Smooth muscle cell (in vitro differentiated cells): ENCODE results near the gene GCH1. TPM values are rescaled to one million over a fixed set of nuclear protein-coding genes. Genes with fewer than 3 reads are reported as not detected.

Experiments used
- DNase-seq: peaks from one replicate; lab custom pipeline; 2025; ENCODE audit not compliant: unreplicated experiment; lab: John Stamatoyannopoulos, UW
- H2AFZ ChIP-seq: fragments of 200-600 bp; sonication (generic); 2 replicates; pipeline ENCODE4 v1.6.0; 2016; ENCODE audit warnings: antibody characterized with exemption, low read depth, mild to moderate bottlenecking
- H3F3A ChIP-seq: fragments of 200-600 bp; sonication (generic); 2 replicates; pipeline ENCODE4 v1.6.0; 2017; ENCODE audit warnings: antibody characterized with exemption, low read depth
- H3K27ac ChIP-seq: fragments of 200-600 bp; sonication (generic); 2 replicates; pipeline ENCODE4 v1.5.1; 2016; ENCODE audit warnings: low read depth, mild to moderate bottlenecking
- H3K27me3 ChIP-seq: fragments of 200-600 bp; sonication (generic); 2 replicates; pipeline ENCODE4 v1.6.1; 2016; ENCODE audit warnings: low read depth, mild to moderate bottlenecking
- H3K36me3 ChIP-seq: fragments of 200-600 bp; sonication (generic); 2 replicates; pipeline ENCODE4 v1.5.1; 2016; ENCODE audit warnings: low read depth
- H3K4me1 ChIP-seq: fragments of 200-600 bp; sonication (generic); 2 replicates; pipeline ENCODE4 v1.5.1; 2016; ENCODE audit warnings: low read depth
- H3K4me2 ChIP-seq: fragments of 200-600 bp; sonication (generic); 2 replicates; pipeline ENCODE4 v1.6.0; 2016; ENCODE audit warnings: mild to moderate bottlenecking
- H3K4me3 ChIP-seq: fragments of 200-600 bp; sonication (generic); 2 replicates; pipeline ENCODE4 v1.5.1; 2016; ENCODE audit warnings: mild to moderate bottlenecking
- H3K79me2 ChIP-seq: fragments of 200-600 bp; sonication (generic); 2 replicates; pipeline ENCODE4 v1.6.0; 2016; ENCODE audit warnings: low read depth, mild to moderate bottlenecking
- H3K9ac ChIP-seq: fragments of 200-600 bp; sonication (generic); 2 replicates; pipeline ENCODE4 v1.6.0; 2016; ENCODE audit warnings: low read depth
- H3K9me3 ChIP-seq: fragments of 200-600 bp; sonication (generic); replicated peaks from 2 replicates; pipeline ENCODE4 v1.5.1; 2016; ENCODE audit warnings: low read depth
- H4K20me1 ChIP-seq: fragments of 200-600 bp; sonication (generic); 2 replicates; pipeline ENCODE4 v1.6.0; 2016; ENCODE audit warnings: low read depth
- CTCF ChIP-seq: fragments of 200-600 bp; sonication (generic); IDR thresholded peaks from 2 replicates; pipeline ENCODE4 v1.5.1; 2017; ENCODE audit warnings: borderline replicate concordance, mild to moderate bottlenecking, antibody characterized with exemption; ENCODE audit not compliant: insufficient read depth, poor library complexity, severe bottlenecking
- WGBS: methylation state at CpG from one replicate; pipeline ENCODE4 v1.1.7; 2016; ENCODE audit warnings: low lambda C conversion rate; 5-methylcytosine and 5-hydroxymethylcytosine counted together
- polyA plus RNA-seq: library from polyadenylated mRNA; unstranded; fragments of >200 nt; fragmentation: Nextera tagmentation; extraction: Ambion mirVana; gene quantifications from 2 replicates; pipeline ENCODE4 v1.2.1, GENCODE V29; 2016
- total RNA-seq: library from RNA; depleted of rRNA; stranded (reverse); fragments of >200 nt; gene quantifications from 2 replicates; pipeline ENCODE4 v1.2.3, GENCODE V29; 2014

The GCH1 gene
- total and polyA plus RNA-seq, 2 experiments from 2014 or later = 0.70 to 2.1 TPM

- Histone ChIP-seq H3K27me3 (no peaks in the 10 kb centered on the region), H3K4me1 (peaks cover 18% of the 10 kb centered on the region), H3K79me2 (no peaks in the 10 kb centered on the region), H3K36me3 (no peaks in the 10 kb centered on the region), H4K20me1 (no peaks in the 10 kb centered on the region), H3K4me2 (no peak overlapping the region), H3K9me3 (no peaks in the 10 kb centered on the region), H3K4me3 (no peak overlapping the region), H3F3A (no peaks in the 10 kb centered on the region), H2AFZ (no peak overlapping the region), H3K27ac (no peak overlapping the region), H3K9ac (no peak overlapping the region)
- TF ChIP-seq CTCF = peak; percentile 17
- 80% methylated on average over 5 of the region's 5 CpGs for WGBS
- no peak for DNase-seq
Measured at GRCh38 chr14:54814076-54814475, 88.5 kb downstream of the GCH1 start.

GRCh38 chr14:54813081-54813480, 89.5 kb downstream of the GCH1 start:
- Histone ChIP-seq H3K36me3 (no peaks in the 10 kb centered on the region), H3K79me2 (no peaks in the 10 kb centered on the region), H4K20me1 (no peaks in the 10 kb centered on the region), H3K9ac (no peak overlapping the region), H2AFZ (no peak overlapping the region), H3K4me1 (peaks cover 9% of the 10 kb centered on the region), H3F3A (no peaks in the 10 kb centered on the region), H3K4me2 (no peak overlapping the region), H3K9me3 (no peaks in the 10 kb centered on the region), H3K4me3 (no peak overlapping the region), H3K27me3 (no peaks in the 10 kb centered on the region), H3K27ac (no peak overlapping the region)
- WGBS = 90% methylated on average over 2 of the region's 2 CpGs
- no peak for TF ChIP-seq CTCF
- no peak for DNase-seq

- DNase-seq = no peak
- H3F3A ChIP-seq = no peaks in the 10 kb centered on the region
- H3K27ac ChIP-seq = no peak overlapping the region
Measured at GRCh38 chr14:54812617-54813016, 90.0 kb downstream of the GCH1 start.

More at GRCh38 chr14:54812617-54813016, 90.0 kb downstream of the GCH1 start:
- Histone ChIP-seq H3K9me3 (no peaks in the 10 kb centered on the region), H4K20me1 (no peaks in the 10 kb centered on the region), H3K27me3 (no peaks in the 10 kb centered on the region), H3K4me3 (no peak overlapping the region), H3K36me3 (no peaks in the 10 kb centered on the region), H3K79me2 (no peaks in the 10 kb centered on the region), H3K4me1 (peaks cover 4% of the 10 kb centered on the region), H3K4me2 (no peak overlapping the region), H3K9ac (no peak overlapping the region), H2AFZ (no peak overlapping the region)
- TF ChIP-seq CTCF = no peak
- 83% methylated on average over 6 of the region's 6 CpGs for WGBS
